BLaER1 treated with 17β-estradiol and CSF1 and Interleukin-3, amounts not matched to agents 10 nM and 100 nM (cell line): ENCODE data around the gene APBA1.
A peak's percentile ranks its signal among the peaks of the same experiment; 100 is the strongest.

ENCODE experiments used
- H3K27ac ChIP-seq, 11 experiments: shearing (Covaris generic); formaldehyde crosslinking; 2 replicates each; pipeline ENCODE4 v1.8.1; 2022
- H3K27me3 ChIP-seq, 11 experiments: shearing (Covaris generic); formaldehyde crosslinking; 2 replicates each; pipeline ENCODE4 v1.8.1; 2022
- H3K36me3 ChIP-seq, 11 experiments: shearing (Covaris generic); formaldehyde crosslinking; 2 replicates each; pipeline ENCODE4 v1.8.1; 2022
- H3K4me1 ChIP-seq, 10 experiments: shearing (Covaris generic); formaldehyde crosslinking; 2 replicates each; pipeline ENCODE4 v1.8.1; 2022
- H3K4me2 ChIP-seq, 11 experiments: shearing (Covaris generic); formaldehyde crosslinking; 2 replicates each; pipeline ENCODE4 v1.8.1; 2022
- H3K4me3 ChIP-seq, 10 experiments: shearing (Covaris generic); formaldehyde crosslinking; 2 replicates each; pipeline ENCODE4 v1.8.1; 2022
- H3K9ac ChIP-seq, 11 experiments: shearing (Covaris generic); formaldehyde crosslinking; 2 replicates each; pipeline ENCODE4 v1.8.1; 2022
- H3K9me3 ChIP-seq, 11 experiments: shearing (Covaris generic); formaldehyde crosslinking; replicated peaks in 1 of 11; 2 replicates each; pipeline ENCODE4 v1.8.1; 2022
- H4K20me1 ChIP-seq, 11 experiments: shearing (Covaris generic); formaldehyde crosslinking; 2 replicates each; pipeline ENCODE4 v1.8.1; 2022
- Cebpa-rat ChIP-seq, 11 experiments: shearing (Covaris generic); IDR thresholded peaks; 2 replicates each; pipeline ENCODE4 v1.8.1; 2022

APBA1 gene

GRCh38 chr9:69494208-69494607, 178.0 kb downstream of the APBA1 start:
- Histone ChIP-seq H4K20me1 (no peaks in the 10 kb centered on the region), H3K4me1 (peaks cover 37 to 64% (median 50%) of the 10 kb centered on the region in 10 experiments), H3K4me3 (peak overlapping the region in 8 of 10 experiments; percentile 42 to 74 (median 58); a peak in 16 of 20 replicates), H3K27me3 (no peaks in the 10 kb centered on the region), H3K27ac (peak overlapping the region in 9 of 11 experiments; percentile 40 to 79 (median 74); a peak in 17 of 22 replicates), H3K4me2 (peak overlapping the region; percentile 73 to 95 (median 89)), H3K9ac (peak overlapping the region in 9 of 11 experiments; percentile 51 to 80 (median 71); a peak in 18 of 22 replicates), H3K9me3 (peaks cover 0 to 17% (median 0%) of the 10 kb centered on the region in 11 experiments; a peak in 9 of 22 replicates), H3K36me3 (peaks cover 0 to 8% (median 0%) of the 10 kb centered on the region in 11 experiments; a peak in 2 of 22 replicates)
- TF ChIP-seq Cebpa-rat (IDR thresholded peaks at IDR 0.05): no peak

- peaks cover 0 to 66% (median 9%) of the 10 kb centered on the region in 11 experiments; a peak in 14 of 22 replicates for H3K9me3 ChIP-seq
- peak overlapping the region in 1 of 10 experiments; percentile 10; a peak in 1 of 20 replicates for H3K4me3 ChIP-seq
- H3K9ac ChIP-seq: peak overlapping the region in 2 of 11 experiments; percentile 5 to 37; a peak in 2 of 22 replicates
- no peaks in the 10 kb centered on the region for H4K20me1 ChIP-seq
- H3K4me2 ChIP-seq: peak overlapping the region in 8 of 11 experiments; percentile 20 to 58 (median 38); a peak in 13 of 22 replicates
- H3K36me3 ChIP-seq: peaks cover 0 to 62% (median 6%) of the 10 kb centered on the region in 11 experiments; a peak in 11 of 22 replicates
- no peaks in the 10 kb centered on the region for H3K27me3 ChIP-seq
- TF ChIP-seq Cebpa-rat (IDR thresholded peaks at IDR 0.05): no peak
- H3K4me1 ChIP-seq: peaks cover 8 to 50% (median 36%) of the 10 kb centered on the region in 10 experiments; a peak in 19 of 20 replicates
- peak overlapping the region in 7 of 11 experiments; percentile 15 to 86 (median 48); a peak in 11 of 22 replicates for H3K27ac ChIP-seq
These were observed 185.7 kb downstream of the APBA1 start for GRCh38 chr9:69486498-69486897.

- Histone ChIP-seq H3K27ac (peak overlapping the region in 4 of 11 experiments; percentile 78 to 86 (median 82); a peak in 8 of 22 replicates), H3K4me2 (peak overlapping the region in 5 of 11 experiments; percentile 6 to 82 (median 58); a peak in 6 of 22 replicates), H3K27me3 (no peaks in the 10 kb centered on the region), H3K4me3 (no peak overlapping the region), H4K20me1 (no peaks in the 10 kb centered on the region), H3K4me1 (peaks cover 8 to 49% (median 36%) of the 10 kb centered on the region in 10 experiments; a peak in 19 of 20 replicates), H3K9me3 (peaks cover 0 to 65% (median 9%) of the 10 kb centered on the region in 11 experiments; a peak in 14 of 22 replicates), H3K9ac (no peak overlapping the region), H3K36me3 (peaks cover 0 to 57% (median 6%) of the 10 kb centered on the region in 11 experiments; a peak in 11 of 22 replicates)
- no peak for TF ChIP-seq Cebpa-rat (IDR thresholded peaks at IDR 0.05)
These were observed 186.7 kb downstream of the APBA1 start for GRCh38 chr9:69485466-69485865.

GRCh38 chr9:69483886-69484422, 188.2 kb downstream of the APBA1 start:
- H3K27me3 ChIP-seq: no peaks in the 10 kb centered on the region
- H3K4me2 ChIP-seq: peak overlapping the region in 10 of 11 experiments; percentile 27 to 82 (median 66); a peak in 19 of 22 replicates
- H3K36me3 ChIP-seq: peaks cover 0 to 57% (median 6%) of the 10 kb centered on the region in 11 experiments; a peak in 11 of 22 replicates
- no peaks in the 10 kb centered on the region for H4K20me1 ChIP-seq
- H3K4me3 ChIP-seq: peak overlapping the region in 1 of 10 experiments; percentile 16; a peak in 1 of 20 replicates
- H3K9ac ChIP-seq: peak overlapping the region in 7 of 11 experiments; percentile 9 to 71 (median 53); a peak in 12 of 22 replicates
- no peak for TF ChIP-seq Cebpa-rat (IDR thresholded peaks at IDR 0.05)
- H3K9me3 ChIP-seq: peaks cover 0 to 59% (median 9%) of the 10 kb centered on the region in 11 experiments; a peak in 13 of 22 replicates
- H3K27ac ChIP-seq: peak overlapping the region in 8 of 11 experiments; percentile 30 to 86 (median 68); a peak in 15 of 22 replicates
- peaks cover 8 to 49% (median 36%) of the 10 kb centered on the region in 10 experiments; a peak in 19 of 20 replicates for H3K4me1 ChIP-seq

GRCh38 chr9:69476797-69477196, 195.4 kb downstream of the APBA1 start:
- peak overlapping the region in 8 of 11 experiments; percentile 44 to 69 (median 62); a peak in 12 of 22 replicates for H3K9ac ChIP-seq
- TF ChIP-seq Cebpa-rat (IDR thresholded peaks at IDR 0.05): no peak

GRCh38 chr9:69476016-69476415, 196.2 kb downstream of the APBA1 start:
- H3K27me3 ChIP-seq: no peaks in the 10 kb centered on the region
- H3K4me2 ChIP-seq: peak overlapping the region; percentile 46 to 92 (median 76)
- peak overlapping the region in 3 of 10 experiments; percentile 22 to 46 (median 23); a peak in 4 of 20 replicates for H3K4me3 ChIP-seq
- peaks cover 23 to 61% (median 60%) of the 10 kb centered on the region in 10 experiments for H3K4me1 ChIP-seq
- no peaks in the 10 kb centered on the region for H4K20me1 ChIP-seq
- H3K36me3 ChIP-seq: peaks cover 0 to 45% (median 0%) of the 10 kb centered on the region in 11 experiments; a peak in 2 of 22 replicates
- peak overlapping the region in 8 of 11 experiments; percentile 60 to 75 (median 68); a peak in 16 of 22 replicates for H3K27ac ChIP-seq
- no peaks in the 10 kb centered on the region for H3K9me3 ChIP-seq
- TF ChIP-seq Cebpa-rat (IDR thresholded peaks at IDR 0.05): no peak
- peak overlapping the region in 9 of 11 experiments; percentile 9 to 69 (median 58); a peak in 15 of 22 replicates for H3K9ac ChIP-seq

More at GRCh38 chr9:69476797-69477196, 195.4 kb downstream of the APBA1 start:
- no peaks in the 10 kb centered on the region for H4K20me1 ChIP-seq
- peaks cover 0 to 39% (median 0%) of the 10 kb centered on the region in 11 experiments; a peak in 2 of 22 replicates for H3K36me3 ChIP-seq
- H3K27me3 ChIP-seq: no peaks in the 10 kb centered on the region
- peak overlapping the region in 3 of 10 experiments; percentile 22 to 46 (median 23); a peak in 4 of 20 replicates for H3K4me3 ChIP-seq
- H3K4me2 ChIP-seq: peak overlapping the region; percentile 46 to 92 (median 76); a peak in 20 of 22 replicates
- H3K27ac ChIP-seq: peak overlapping the region in 8 of 11 experiments; percentile 60 to 75 (median 68); a peak in 16 of 22 replicates
- no peaks in the 10 kb centered on the region for H3K9me3 ChIP-seq
- H3K4me1 ChIP-seq: peaks cover 23 to 53% (median 52%) of the 10 kb centered on the region in 10 experiments

DNA sequence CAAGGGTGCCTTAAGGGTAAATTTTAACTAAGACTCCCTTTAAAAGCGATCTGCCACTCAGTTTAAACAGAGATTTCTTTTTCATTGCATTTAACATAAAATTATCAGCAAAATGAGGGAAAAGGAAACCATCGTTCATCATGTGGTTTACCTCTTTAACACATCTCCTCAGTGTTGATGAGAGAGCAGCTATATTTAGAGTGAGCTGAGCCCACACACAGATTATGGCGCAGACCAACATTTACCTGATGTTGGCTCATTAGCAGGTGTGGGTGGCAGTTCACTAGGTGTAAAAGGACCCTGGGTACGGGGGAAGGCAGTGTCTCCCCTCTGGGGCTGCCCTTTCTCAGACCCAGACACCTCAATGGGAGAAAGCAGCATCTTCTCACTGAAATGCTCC, 197.3 kb downstream of the APBA1 start:
- peak overlapping the region in 6 of 11 experiments; percentile 9 to 69 (median 66); a peak in 12 of 22 replicates for H3K9ac ChIP-seq
- H3K9me3 ChIP-seq: no peaks in the 10 kb centered on the region
- peak overlapping the region in 8 of 11 experiments; percentile 42 to 75 (median 68); a peak in 15 of 22 replicates for H3K27ac ChIP-seq
- peak overlapping the region in 2 of 10 experiments; percentile 22 to 46; a peak in 2 of 20 replicates for H3K4me3 ChIP-seq
- no peak for TF ChIP-seq Cebpa-rat (IDR thresholded peaks at IDR 0.05)
- peaks cover 0 to 54% (median 0%) of the 10 kb centered on the region in 11 experiments; a peak in 3 of 22 replicates for H3K36me3 ChIP-seq
- no peaks in the 10 kb centered on the region for H3K27me3 ChIP-seq
- peaks cover 23 to 73% (median 72%) of the 10 kb centered on the region in 10 experiments for H3K4me1 ChIP-seq
- no peaks in the 10 kb centered on the region for H4K20me1 ChIP-seq
- peak overlapping the region; percentile 46 to 92 (median 76) for H3K4me2 ChIP-seq

GRCh38 chr9:69472101-69472620, 200.0 kb downstream of the APBA1 start:
- H3K9me3 ChIP-seq: no peaks in the 10 kb centered on the region; a peak in 1 of 22 replicates
- TF ChIP-seq Cebpa-rat (IDR thresholded peaks at IDR 0.05): no peak
- H3K4me2 ChIP-seq: peak overlapping the region in 9 of 11 experiments; percentile 3 to 92 (median 76); a peak in 17 of 22 replicates
- H3K27ac ChIP-seq: peak overlapping the region in 6 of 11 experiments; percentile 47 to 77 (median 70); a peak in 11 of 22 replicates
- peak overlapping the region in 3 of 11 experiments; percentile 9 to 25 (median 21); a peak in 3 of 22 replicates for H3K9ac ChIP-seq
- peaks cover 35 to 100% (median 98%) of the 10 kb centered on the region in 10 experiments for H3K4me1 ChIP-seq
- no peaks in the 10 kb centered on the region for H3K27me3 ChIP-seq
- peaks cover 0 to 68% (median 8%) of the 10 kb centered on the region in 11 experiments; a peak in 12 of 22 replicates for H3K36me3 ChIP-seq
- no peaks in the 10 kb centered on the region for H4K20me1 ChIP-seq
- H3K4me3 ChIP-seq: peak overlapping the region in 2 of 10 experiments; percentile 10 to 11; a peak in 1 of 20 replicates
